Fibroblast of the aortic adventitia (primary cell): Measurements from ENCODE around the gene PCDHAC1. TPM values are rescaled to one million over a fixed set of nuclear protein-coding genes. Genes with fewer than 3 reads are reported as not detected.
"Not testable (repeated sequence)": the region's sequence is repeated elsewhere in the genome, so short reads cannot be mapped to it uniquely, and the experiment has no call there.

Source experiments
- DNase-seq: peaks from one replicate; pipeline ENCODE4 v3.0.0-alpha.2; 2010; ENCODE audit warnings: low read depth
- H3K4me3 ChIP-seq: 2 replicates; pipeline ENCODE4 v1.5.1; 2011; ENCODE audit warnings: low read depth, mild to moderate bottlenecking, control low read depth, low read length, moderate library complexity
- CTCF ChIP-seq: IDR thresholded peaks from 2 replicates; pipeline ENCODE4 v1.5.1; 2011; ENCODE audit warnings: mild to moderate bottlenecking, low read length, control low read depth, inconsistent platforms; ENCODE audit not compliant: insufficient read depth
- total RNA-seq: library from RNA; depleted of rRNA; stranded (reverse); fragments of >200 nt; gene quantifications from 2 replicates; pipeline ENCODE4 v1.2.3, GENCODE V29; 2012; ENCODE audit warnings: low replicate concordance

Gene PCDHAC1, protein sequence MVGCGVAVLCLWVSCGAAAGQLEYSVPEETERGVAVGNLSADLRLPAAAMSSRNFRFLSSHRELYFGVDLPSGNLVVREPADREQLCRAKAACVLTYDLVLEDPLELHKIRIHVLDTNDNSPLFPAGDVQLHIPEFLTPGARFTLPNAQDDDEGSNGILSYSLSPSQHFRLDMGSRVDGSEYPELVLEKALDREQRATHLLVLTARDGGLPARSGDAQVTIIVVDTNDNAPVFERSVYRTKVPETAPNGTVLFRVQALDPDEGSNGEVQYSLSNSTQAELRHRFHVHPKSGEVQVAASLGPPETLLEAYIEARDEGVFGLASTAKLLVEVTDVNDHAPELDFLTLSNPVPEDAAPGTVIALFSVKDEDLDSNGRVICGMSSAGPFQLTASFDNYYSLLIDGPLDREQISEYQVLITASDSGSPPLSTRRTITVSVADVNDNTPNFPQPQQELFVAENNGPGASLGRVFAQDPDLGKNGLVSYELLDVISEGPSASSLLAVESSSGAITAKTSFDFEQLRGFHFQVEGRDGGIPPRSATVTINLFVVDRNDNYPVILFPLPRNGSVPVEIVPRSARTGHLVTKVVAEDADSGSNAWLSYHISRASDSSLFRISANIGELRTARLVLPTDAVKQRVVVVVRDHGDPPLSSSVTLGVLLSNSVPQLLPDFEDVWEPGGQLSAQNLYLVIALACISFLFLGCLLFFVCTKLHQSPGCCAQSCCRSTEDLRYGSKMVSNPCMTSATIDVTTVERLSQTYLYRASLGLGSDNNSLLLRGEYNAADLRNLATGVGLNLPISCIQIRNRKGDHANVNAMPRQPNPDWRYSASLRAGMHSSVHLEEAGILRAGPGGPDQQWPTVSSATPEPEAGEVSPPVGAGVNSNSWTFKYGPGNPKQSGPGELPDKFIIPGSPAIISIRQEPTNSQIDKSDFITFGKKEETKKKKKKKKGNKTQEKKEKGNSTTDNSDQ
- 0.16 TPM in 1 of 2 replicates, not detected in the other for total RNA-seq

DNA sequence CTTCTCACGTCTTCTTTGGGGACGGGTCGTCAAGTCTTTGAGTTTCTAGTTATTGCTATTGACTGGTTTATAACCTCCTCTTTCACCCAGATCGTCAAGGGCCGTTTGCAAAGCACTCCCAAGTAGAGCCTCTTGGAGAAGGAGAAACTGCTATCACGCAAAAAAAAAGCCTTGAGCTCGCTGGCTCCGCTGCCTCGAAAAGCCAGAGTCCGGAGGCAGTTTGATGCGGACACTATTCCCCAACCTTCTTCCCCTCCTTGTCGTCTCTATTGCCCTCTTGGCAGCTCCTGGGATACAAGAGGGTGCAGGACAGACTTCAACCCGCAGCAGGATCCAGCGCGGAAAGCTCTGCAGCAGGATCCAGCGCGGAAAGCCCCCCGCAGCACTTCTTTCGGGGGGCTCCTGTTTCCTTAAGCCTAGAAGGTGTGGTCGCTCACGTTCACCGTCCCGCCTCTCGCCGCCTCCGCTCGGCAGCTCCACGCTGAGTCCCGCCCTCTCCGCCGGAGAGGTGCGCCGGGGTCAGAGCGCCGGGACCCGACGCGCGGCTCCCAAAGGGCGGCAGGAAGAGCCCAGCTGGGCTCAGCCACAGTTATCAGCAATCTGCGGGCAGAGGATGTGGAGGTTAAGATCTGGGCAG lies at the start of gene PCDHAC1:
TSS of gene PCDHAC1 (plus strand) at position 494 of the 637 bp plus-strand sequence. CDS start 594 bp downstream, outside the sequence.
- no peak for DNase-seq
- no peak for TF ChIP-seq CTCF
- H3K4me3 ChIP-seq: peak within 1 kb of the TSS; percentile 35

DNA sequence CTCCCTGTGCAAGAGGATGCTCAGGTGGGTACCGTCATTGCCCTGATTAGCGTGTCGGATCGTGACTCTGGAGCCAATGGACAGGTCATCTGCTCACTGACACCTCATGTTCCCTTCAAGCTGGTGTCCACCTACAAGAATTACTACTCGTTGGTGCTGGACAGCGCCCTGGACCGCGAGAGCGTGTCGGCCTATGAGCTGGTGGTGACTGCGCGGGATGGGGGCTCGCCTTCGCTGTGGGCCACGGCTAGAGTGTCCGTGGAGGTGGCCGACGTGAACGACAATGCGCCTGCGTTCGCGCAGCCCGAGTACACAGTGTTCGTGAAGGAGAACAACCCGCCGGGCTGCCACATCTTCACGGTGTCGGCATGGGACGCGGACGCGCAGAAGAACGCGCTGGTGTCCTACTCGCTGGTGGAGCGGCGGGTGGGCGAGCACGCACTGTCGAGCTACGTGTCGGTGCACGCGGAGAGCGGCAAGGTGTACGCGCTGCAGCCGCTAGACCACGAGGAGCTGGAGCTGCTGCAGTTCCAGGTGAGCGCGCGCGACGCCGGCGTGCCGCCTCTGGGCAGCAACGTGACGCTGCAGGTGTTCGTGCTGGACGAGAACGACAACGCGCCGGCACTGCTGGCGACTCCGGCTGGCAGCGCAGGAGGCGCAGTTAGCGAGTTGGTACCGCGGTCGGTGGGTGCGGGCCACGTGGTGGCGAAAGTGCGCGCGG lies 49.4 kb upstream of the PCDHAC1 start:
- DNase-seq, H3K4me3 ChIP-seq: not testable (repeated sequence)

DNA sequence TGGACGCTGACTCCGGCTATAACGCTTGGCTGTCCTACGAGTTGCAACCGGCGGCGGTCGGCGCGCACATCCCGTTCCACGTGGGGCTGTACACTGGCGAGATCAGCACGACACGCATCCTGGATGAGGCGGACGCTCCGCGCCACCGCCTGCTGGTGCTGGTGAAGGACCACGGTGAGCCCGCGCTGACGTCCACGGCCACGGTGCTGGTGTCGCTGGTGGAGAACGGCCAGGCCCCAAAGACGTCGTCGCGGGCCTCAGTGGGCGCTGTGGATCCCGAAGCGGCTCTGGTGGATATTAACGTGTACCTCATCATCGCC lies 48.9 kb upstream of the PCDHAC1 start:
- H3K4me3 ChIP-seq: no peak overlapping the region
- no peak for TF ChIP-seq CTCF
- DNase-seq: no peak

- no peak for DNase-seq
- TF ChIP-seq CTCF: no peak
Observed at GRCh38 chr5:140881889-140882590, 44.1 kb upstream of the PCDHAC1 start, which contains the start of gene PCDHA13. PCDHA13 (plus strand) TSS chr5:140882124; CDS start chr5:140882269, 145 bp downstream.

GRCh38 chr5:140882591-140882899 lies 43.6 kb upstream of the PCDHAC1 start:
- no peak for TF ChIP-seq CTCF
- no peak for DNase-seq
- no peak overlapping the region for H3K4me3 ChIP-seq

More at GRCh38 chr5:140881889-140882590, 44.1 kb upstream of the PCDHAC1 start, which contains the start of gene PCDHA13:
- H3K4me3 ChIP-seq: no peak within 1 kb of the TSS

DNA sequence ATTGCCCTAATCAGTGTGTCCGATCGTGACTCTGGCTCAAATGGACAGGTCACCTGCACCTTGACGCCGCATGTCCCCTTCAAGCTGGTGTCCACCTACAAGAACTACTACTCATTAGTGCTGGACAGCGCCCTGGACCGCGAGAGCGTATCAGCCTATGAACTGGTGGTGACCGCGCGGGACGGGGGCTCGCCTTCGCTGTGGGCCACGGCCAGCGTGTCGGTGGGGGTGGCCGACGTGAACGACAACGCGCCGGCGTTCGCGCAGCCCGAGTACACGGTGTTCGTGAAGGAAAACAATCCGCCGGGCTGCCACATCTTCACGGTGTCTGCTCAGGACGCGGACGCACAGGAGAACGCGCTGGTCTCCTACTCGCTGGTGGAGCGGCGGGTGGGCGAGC lies 42.7 kb upstream of the PCDHAC1 start:
- H3K4me3 ChIP-seq: no peak overlapping the region
- DNase-seq: no peak
- no peak for TF ChIP-seq CTCF
